Testis (tissue), 3 donors: ENCODE measurements around the gene FBXW8. TPM values are rescaled to one million over a fixed set of nuclear protein-coding genes. Genes with fewer than 3 reads are reported as not detected.

Source experiments
- DNase-seq: peaks from one replicate; pipeline ENCODE4 v3.0.0-alpha.2; 2019
- H3K27ac ChIP-seq, 2 donors: fragments of 200-600 bp; sonication (generic); one replicate each; pipeline ENCODE4 v1.5.1; 2019
- H3K27me3 ChIP-seq: fragments of 200-600 bp; sonication (generic); one replicate; pipeline ENCODE4 v1.5.1; 2019
- H3K36me3 ChIP-seq: fragments of 200-600 bp; sonication (generic); one replicate; pipeline ENCODE4 v1.5.1; 2017; ENCODE audit warnings: low read depth; ENCODE audit errors: missing control alignments
- H3K4me1 ChIP-seq: fragments of 200-600 bp; sonication (generic); one replicate; pipeline ENCODE4 v1.5.1; 2019
- H3K4me3 ChIP-seq, 2 donors: fragments of 200-600 bp; sonication (generic); one replicate each; pipeline ENCODE4 v1.5.1; 2017 to 2019
- H3K9me3 ChIP-seq: fragments of 200-600 bp; sonication (generic); one replicate; pipeline ENCODE4 v1.5.1; 2017
- POLR2A ChIP-seq: fragments of 450-650 bp; IDR thresholded peaks from one replicate; pipeline ENCODE4 v1.6.1; 2017; ENCODE audit warnings: antibody characterized with exemption, mild to moderate bottlenecking, moderate library complexity
- WGBS, 2 donors: methylation state at CpG; one replicate each; pipeline ENCODE4 v1.1.5; 2018; 5-methylcytosine and 5-hydroxymethylcytosine counted together
- intact Hi-C: fragments of 100-400 bp; cut with DNase I; formaldehyde crosslinking; loops from one replicate; pipeline ENCODE4 v1.15.1; 2023; ENCODE audit warnings: low total_unique reads
- polyA plus RNA-seq: library from polyadenylated mRNA; stranded (reverse); fragments of 350-450 nt; fragmentation: Illumina TruSeq; extraction: RNeasy Lipid Tissue Mini Kit (QIAGEN cat#74804); gene quantifications from one replicate; pipeline ENCODE4 v1.2.3, GENCODE V29; 2014; ENCODE audit warnings: low read depth, low replicate concordance; ENCODE audit not compliant: insufficient read depth
- total RNA-seq, 2 donors: library from RNA; depleted of rRNA; stranded (reverse); fragments of >200 nt; gene quantifications; one replicate each; pipeline ENCODE4 v1.2.3, GENCODE V29; 2016
- TF ChIP-seq, protein P1 (sequence below), 3 experiments: fragments of 450-650 bp in 2 of 3; fragments of 200-600 bp in 1 of 3; sonication (generic) in 1 of 3; IDR thresholded peaks; one replicate each; pipeline ENCODE4 v1.5.1; 2016 to 2019; ENCODE audit warnings: antibody characterized with exemption in 3 of 3, mild to moderate bottlenecking in 2 of 3, moderate library complexity in 1 of 3

The FBXW8 gene
- total and polyA plus RNA-seq, 3 donors from 2014 or later: 11.1 to 32.8 (median 31.0) TPM

- H3K9me3 ChIP-seq: no peaks in the 10 kb centered on the region
- DNase-seq: no peak
- no peak for TF ChIP-seq POLR2A
- TF ChIP-seq, protein P1, sequence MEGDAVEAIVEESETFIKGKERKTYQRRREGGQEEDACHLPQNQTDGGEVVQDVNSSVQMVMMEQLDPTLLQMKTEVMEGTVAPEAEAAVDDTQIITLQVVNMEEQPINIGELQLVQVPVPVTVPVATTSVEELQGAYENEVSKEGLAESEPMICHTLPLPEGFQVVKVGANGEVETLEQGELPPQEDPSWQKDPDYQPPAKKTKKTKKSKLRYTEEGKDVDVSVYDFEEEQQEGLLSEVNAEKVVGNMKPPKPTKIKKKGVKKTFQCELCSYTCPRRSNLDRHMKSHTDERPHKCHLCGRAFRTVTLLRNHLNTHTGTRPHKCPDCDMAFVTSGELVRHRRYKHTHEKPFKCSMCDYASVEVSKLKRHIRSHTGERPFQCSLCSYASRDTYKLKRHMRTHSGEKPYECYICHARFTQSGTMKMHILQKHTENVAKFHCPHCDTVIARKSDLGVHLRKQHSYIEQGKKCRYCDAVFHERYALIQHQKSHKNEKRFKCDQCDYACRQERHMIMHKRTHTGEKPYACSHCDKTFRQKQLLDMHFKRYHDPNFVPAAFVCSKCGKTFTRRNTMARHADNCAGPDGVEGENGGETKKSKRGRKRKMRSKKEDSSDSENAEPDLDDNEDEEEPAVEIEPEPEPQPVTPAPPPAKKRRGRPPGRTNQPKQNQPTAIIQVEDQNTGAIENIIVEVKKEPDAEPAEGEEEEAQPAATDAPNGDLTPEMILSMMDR (IDR thresholded peaks at IDR 0.05): no peak
- 84 to 94% methylated on average over 4 of the region's 4 CpGs for WGBS, 2 donors
- H3K27ac ChIP-seq: no peak overlapping the region
- H3K27me3 ChIP-seq: no peaks in the 10 kb centered on the region
- H3K36me3 ChIP-seq: no peaks in the 10 kb centered on the region
- H3K4me3 ChIP-seq: no peak overlapping the region
- no peaks in the 10 kb centered on the region for H3K4me1 ChIP-seq
- intact Hi-C loops: no loop called here
These were observed 51.4 kb downstream of the FBXW8 start for GRCh38 chr12:116962197-116962596.

GRCh38 chr12:116962783-116963356 is 52.1 kb downstream of the FBXW8 start:
- H3K27ac ChIP-seq: no peak overlapping the region
- H3K27me3 ChIP-seq: no peaks in the 10 kb centered on the region
- no peaks in the 10 kb centered on the region for H3K36me3 ChIP-seq
- intact Hi-C loops: no loop called here
- no peak for DNase-seq
- H3K4me3 ChIP-seq: no peak overlapping the region
- no peak for TF ChIP-seq POLR2A
- TF ChIP-seq, protein P1 (IDR thresholded peaks at IDR 0.05): no peak
- H3K9me3 ChIP-seq: no peaks in the 10 kb centered on the region
- 85 to 91% methylated on average over 9 of the region's 9 CpGs for WGBS, 2 donors
- H3K4me1 ChIP-seq: no peaks in the 10 kb centered on the region

- Histone ChIP-seq H3K36me3 (no peaks in the 10 kb centered on the region), H3K27me3 (no peaks in the 10 kb centered on the region), H3K4me3 (no peak overlapping the region), H3K27ac (no peak overlapping the region), H3K9me3 (no peaks in the 10 kb centered on the region), H3K4me1 (no peaks in the 10 kb centered on the region)
- intact Hi-C loops: no loop called here
- no peak for DNase-seq
- TF ChIP-seq POLR2A: no peak
- TF ChIP-seq, protein P1 (IDR thresholded peaks at IDR 0.05): no peak
- 75 to 82% methylated on average over 14 of the region's 14 CpGs for WGBS, 2 donors
These were observed 53.6 kb downstream of the FBXW8 start for GRCh38 chr12:116964054-116965050.

DNA sequence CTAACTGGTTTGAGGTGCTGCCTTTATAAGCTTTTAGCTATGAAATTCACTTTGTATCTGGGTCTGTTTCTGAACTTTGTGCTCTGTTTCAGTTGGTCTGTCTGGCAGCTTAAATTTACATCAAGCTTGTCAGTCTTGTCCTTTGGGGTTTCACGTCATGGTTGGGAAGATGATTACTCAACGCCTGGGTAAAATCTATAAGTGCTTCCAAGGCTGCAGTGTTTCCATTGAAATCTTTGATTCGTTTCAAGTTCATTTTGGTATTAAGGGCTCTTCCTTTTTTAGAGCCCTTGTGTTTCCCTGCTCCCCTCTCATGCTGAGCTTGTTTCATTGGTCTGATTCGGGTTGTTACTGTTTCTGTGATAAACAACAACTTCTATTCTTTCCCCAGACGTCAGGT is 58.2 kb downstream of the FBXW8 start:
- WGBS, 2 donors: 87 to 92% methylated on average over 5 of the region's 5 CpGs
- H3K9me3 ChIP-seq: no peaks in the 10 kb centered on the region
- H3K4me1 ChIP-seq: no peaks in the 10 kb centered on the region
- no peak overlapping the region for H3K4me3 ChIP-seq
- TF ChIP-seq, protein P1 (IDR thresholded peaks at IDR 0.05): no peak
- no peak for TF ChIP-seq POLR2A
- intact Hi-C loops: no loop called here
- no peak overlapping the region for H3K27ac ChIP-seq
- H3K36me3 ChIP-seq: no peaks in the 10 kb centered on the region
- no peaks in the 10 kb centered on the region for H3K27me3 ChIP-seq
- DNase-seq: no peak
